HEK293 (cell line): ENCODE data around the gene MORN1.

Experiments
- CTCF ChIA-PET: fragments of 350-600 bp; formaldehyde crosslinking; extraction: SDS; loops from one replicate; lab custom pipeline; 2021; ENCODE audit warnings: antibody characterized with exemption; lab: Yijun Ruan, JAX
- POLR2A ChIA-PET: fragments of 300-600 bp; formaldehyde crosslinking; extraction: SDS; loops from one replicate; lab custom pipeline; 2020; ENCODE audit warnings: antibody characterized with exemption, inconsistent platforms; lab: Yijun Ruan, JAX
- H3K27ac ChIP-seq: fragments of 200-500 bp; sonication (Bioruptor generic); 2 replicates; pipeline ENCODE4 v1.5.1; 2014; ENCODE audit warnings: low read depth, low read length, control low read depth, inconsistent platforms; ENCODE audit errors: extremely low read depth
- H3K36me3 ChIP-seq, 2 experiments: fragments of 200-500 bp in 1 of 2; sonication (Bioruptor generic) in 1 of 2; 1 replicate in 1 of 2; 2 replicates in 1 of 2; pipeline ENCODE4 v1.5.1; 2014 to 2017; ENCODE audit warnings: inconsistent platforms in 2 of 2, low read length in 2 of 2; ENCODE audit not compliant: control insufficient read depth in 2 of 2, insufficient read depth in 1 of 2
- H3K4me1 ChIP-seq: fragments of 200-500 bp; sonication (Bioruptor generic); 2 replicates; pipeline ENCODE4 v1.5.1; 2014; ENCODE audit warnings: mild to moderate bottlenecking, low read length, inconsistent platforms; ENCODE audit not compliant: control insufficient read depth, insufficient read depth
- H3K4me3 ChIP-seq: 2 replicates; pipeline ENCODE4 v1.5.1; 2011; ENCODE audit warnings: low read depth, mild to moderate bottlenecking, control low read depth, low read length, moderate library complexity
- H3K9me3 ChIP-seq: fragments of 200-500 bp; sonication (Bioruptor generic); 2 replicates; pipeline ENCODE4 v1.5.1; 2014; ENCODE audit warnings: low read depth, low read length, inconsistent platforms; ENCODE audit not compliant: control insufficient read depth, insufficient read depth
- AEBP2 ChIP-seq: fragments of 450-650 bp; formaldehyde crosslinking; IDR thresholded peaks from 2 replicates; pipeline ENCODE4 v1.5.1; 2016; ENCODE audit warnings: missing biosample characterization, missing genetic modification characterization, borderline replicate concordance
- EGR2 ChIP-seq: fragments of 450-650 bp; formaldehyde crosslinking; IDR thresholded peaks from 2 replicates; pipeline ENCODE4 v1.5.1; 2016; ENCODE audit warnings: low read depth, missing biosample characterization, missing genetic modification characterization
- GLIS2 ChIP-seq: fragments of 450-650 bp; formaldehyde crosslinking; IDR thresholded peaks from 2 replicates; pipeline ENCODE4 v1.5.1; 2016; ENCODE audit warnings: missing biosample characterization, missing genetic modification characterization
- HIC1 ChIP-seq: fragments of 450-650 bp; formaldehyde crosslinking; IDR thresholded peaks from 2 replicates; pipeline ENCODE4 v1.5.1; 2016; ENCODE audit warnings: missing biosample characterization, missing genetic modification characterization
- KLF16 ChIP-seq: fragments of 450-650 bp; formaldehyde crosslinking; IDR thresholded peaks from 2 replicates; pipeline ENCODE4 v1.5.1; 2017; ENCODE audit warnings: missing biosample characterization, missing genetic modification characterization
- KLF9 ChIP-seq: fragments of 450-650 bp; formaldehyde crosslinking; IDR thresholded peaks from 2 replicates; pipeline ENCODE4 v1.5.1; 2016; ENCODE audit warnings: missing biosample characterization, missing genetic modification characterization, low read depth
- PRDM10 ChIP-seq: fragments of 450-650 bp; formaldehyde crosslinking; IDR thresholded peaks from 2 replicates; pipeline ENCODE4 v1.5.1; 2016; ENCODE audit warnings: missing biosample characterization, missing genetic modification characterization
- SETDB1 ChIP-seq: IDR thresholded peaks from one replicate; pipeline ENCODE4 v1.6.1; 2017; ENCODE audit warnings: mild to moderate bottlenecking, low read length, moderate library complexity, mixed read lengths; ENCODE audit not compliant: insufficient read length
- YY2 ChIP-seq: fragments of 450-650 bp; formaldehyde crosslinking; IDR thresholded peaks from 2 replicates; pipeline ENCODE4 v1.5.1; 2016; ENCODE audit warnings: missing biosample characterization, missing genetic modification characterization
- ZBTB21 ChIP-seq: fragments of 450-650 bp; formaldehyde crosslinking; IDR thresholded peaks from 2 replicates; pipeline ENCODE4 v1.5.1; 2017; ENCODE audit warnings: missing biosample characterization, missing genetic modification characterization
- ZBTB44 ChIP-seq: fragments of 450-650 bp; IDR thresholded peaks from 2 replicates; pipeline ENCODE4 v1.5.1; 2018; ENCODE audit warnings: missing biosample characterization, mild to moderate bottlenecking, missing genetic modification characterization
- ZBTB7A ChIP-seq: fragments of 450-650 bp; formaldehyde crosslinking; IDR thresholded peaks from 2 replicates; pipeline ENCODE4 v1.5.1; 2016; ENCODE audit warnings: low read depth, missing biosample characterization, missing genetic modification characterization
- ZFP69B ChIP-seq: fragments of 450-650 bp; formaldehyde crosslinking; IDR thresholded peaks from 2 replicates; pipeline ENCODE4 v1.5.1; 2016; ENCODE audit warnings: missing biosample characterization, missing genetic modification characterization
- ZNF138 ChIP-seq: fragments of 450-650 bp; formaldehyde crosslinking; IDR thresholded peaks from 2 replicates; pipeline ENCODE4 v1.5.1; 2016; ENCODE audit warnings: missing biosample characterization, missing genetic modification characterization, borderline replicate concordance
- ZNF174 ChIP-seq: fragments of 450-650 bp; formaldehyde crosslinking; IDR thresholded peaks from 2 replicates; pipeline ENCODE4 v1.5.0; 2017; ENCODE audit warnings: missing biosample characterization, mild to moderate bottlenecking, missing genetic modification characterization
- ZNF354C ChIP-seq: fragments of 450-650 bp; formaldehyde crosslinking; IDR thresholded peaks from 2 replicates; pipeline ENCODE4 v1.5.1; 2016; ENCODE audit warnings: missing biosample characterization, missing genetic modification characterization, low read depth, borderline replicate concordance
- ZNF37A ChIP-seq: fragments of 450-650 bp; IDR thresholded peaks from 2 replicates; pipeline ENCODE4 v1.5.1; 2018; ENCODE audit warnings: missing biosample characterization, missing genetic modification characterization
- ZNF416 ChIP-seq: fragments of 450-650 bp; formaldehyde crosslinking; IDR thresholded peaks from 2 replicates; pipeline ENCODE4 v1.5.1; 2016; ENCODE audit warnings: missing biosample characterization, missing genetic modification characterization
- ZNF544 ChIP-seq: fragments of 450-650 bp; formaldehyde crosslinking; IDR thresholded peaks from 2 replicates; pipeline ENCODE4 v1.5.0; 2017; ENCODE audit warnings: missing biosample characterization, missing genetic modification characterization
- ZNF623 ChIP-seq: fragments of 450-650 bp; formaldehyde crosslinking; IDR thresholded peaks from 2 replicates; pipeline ENCODE4 v1.5.1; 2016; ENCODE audit warnings: missing biosample characterization, missing genetic modification characterization
- ZNF707 ChIP-seq: fragments of 450-650 bp; formaldehyde crosslinking; IDR thresholded peaks from 2 replicates; pipeline ENCODE4 v1.5.1; 2016; ENCODE audit warnings: missing biosample characterization, missing genetic modification characterization
- ZNF768 ChIP-seq: fragments of 450-650 bp; formaldehyde crosslinking; IDR thresholded peaks from 2 replicates; pipeline ENCODE4 v1.5.1; 2018; ENCODE audit warnings: missing biosample characterization, mild to moderate bottlenecking, missing genetic modification characterization
- ZSCAN5A ChIP-seq: fragments of 450-650 bp; formaldehyde crosslinking; IDR thresholded peaks from 2 replicates; pipeline ENCODE4 v1.5.1; 2016; ENCODE audit warnings: missing biosample characterization, missing genetic modification characterization

The MORN1 gene

GRCh38 chr1:2374252-2375155 lies 16.9 kb downstream of the MORN1 start:
- ChIA-PET POLR2A (interaction anchor here (1.4 kb wide), 1 partner anchor 17 kb away, joined by 4 read pairs; the partner anchor contains the start of genes MORN1 and RER1), CTCF (interaction anchor here (2.2 to 3.6 kb wide), 2 partner anchors 7 to 179 kb away, joined by 11 to 23 read pairs; partner anchors contain the start of gene FAAP20)
- no peaks in the 10 kb centered on the region for H3K9me3 ChIP-seq
- no peak for TF ChIP-seq AEBP2 (tag by site-specific recombination)
- TF ChIP-seq ZNF623 (tag by site-specific recombination) = no peak
- no peak for TF ChIP-seq ZNF37A (tag by site-specific recombination)
- TF ChIP-seq ZBTB21 = no peak
- TF ChIP-seq ZSCAN5A (tag by site-specific recombination) = no peak
- TF ChIP-seq SETDB1 = no peak
- TF ChIP-seq ZFP69B = no peak
- no peak for TF ChIP-seq ZNF174 (tag by site-specific recombination)
- TF ChIP-seq ZNF707 (tag by site-specific recombination) = no peak
- no peak for TF ChIP-seq ZNF138 (tag by site-specific recombination)
- TF ChIP-seq KLF16 (tag by site-specific recombination) = no peak
- no peak overlapping the region for H3K4me3 ChIP-seq
- H3K4me1 ChIP-seq = no peaks in the 10 kb centered on the region
- H3K36me3 ChIP-seq = peaks cover 0 to 8% of the 10 kb centered on the region in 2 experiments; a peak in 2 of 3 replicates
- H3K27ac ChIP-seq = no peak overlapping the region

GRCh38 chr1:2373551-2374251 lies 17.7 kb downstream of the MORN1 start:
- Histone ChIP-seq H3K9me3 (no peaks in the 10 kb centered on the region), H3K4me1 (no peaks in the 10 kb centered on the region), H3K36me3 (peaks cover 0 to 8% of the 10 kb centered on the region in 2 experiments; a peak in 2 of 3 replicates), H3K4me3 (no peak overlapping the region), H3K27ac (no peak overlapping the region)
- ChIA-PET CTCF (interaction anchor here (2.2 kb wide), 1 partner anchor 8 kb away, joined by 11 read pairs; no protein-coding TSS in a partner anchor), POLR2A (no interaction called here)
- TF ChIP-seq ZNF768 (no peak), PRDM10 (tag by site-specific recombination) (no peak), ZNF416 (tag by site-specific recombination) (no peak), ZNF544 (tag by site-specific recombination) (no peak), GLIS2 (no peak), HIC1 (tag by site-specific recombination) (no peak), KLF9 (tag by site-specific recombination) (no peak), ZBTB44 (no peak), YY2 (tag by site-specific recombination) (no peak), ZNF354C (tag by site-specific recombination) (no peak), ZBTB7A (tag by site-specific recombination) (no peak), EGR2 (tag by site-specific recombination) (no peak)
